ENCODE measurements around the gene VGLL4.

Gene VGLL4

GRCh38 chr3:11555881-11556633 lies 87.7 kb downstream of the VGLL4 start:
- no peak for TF ChIP-seq REST (IDR thresholded peaks at IDR 0.05; ENCODE audit: low read depth)
- TF ChIP-seq TEAD4 (IDR thresholded peaks at IDR 0.05): no peak
- TF ChIP-seq ZBTB7A (IDR thresholded peaks at IDR 0.05; ENCODE audit: low read depth): no peak
- TF ChIP-seq CREB1 (IDR thresholded peaks at IDR 0.05; ENCODE audit: low read depth): no peak
- no peak for TF ChIP-seq MAX (IDR thresholded peaks at IDR 0.05)
- no peak for TF ChIP-seq TCF12 (IDR thresholded peaks at IDR 0.05; ENCODE audit: low read depth)
- TF ChIP-seq EP300 (IDR thresholded peaks at IDR 0.05; ENCODE audit: borderline replicate concordance): no peak
- no peak for TF ChIP-seq YY1 (IDR thresholded peaks at IDR 0.05; ENCODE audit: low read depth)
- no peak for TF ChIP-seq FOXM1 (IDR thresholded peaks at IDR 0.05; ENCODE audit: borderline replicate concordance, low read depth)
- no peak for TF ChIP-seq USF1 (IDR thresholded peaks at IDR 0.05)
- TF ChIP-seq CEBPB (IDR thresholded peaks at IDR 0.05): no peak
- TF ChIP-seq TAF1 (IDR thresholded peaks at IDR 0.05; ENCODE audit: low read depth): no peak

- no peak for TF ChIP-seq CEBPB (IDR thresholded peaks at IDR 0.05)
- no peak for TF ChIP-seq YY1 (IDR thresholded peaks at IDR 0.05; ENCODE audit: low read depth)
- no peak for TF ChIP-seq RAD21 (IDR thresholded peaks at IDR 0.05; ENCODE audit: low read depth)
- no peak for TF ChIP-seq REST (IDR thresholded peaks at IDR 0.05; ENCODE audit: low read depth)
- TF ChIP-seq TAF1 (IDR thresholded peaks at IDR 0.05; ENCODE audit: low read depth): no peak
- no peak for TF ChIP-seq EP300 (IDR thresholded peaks at IDR 0.05; ENCODE audit: borderline replicate concordance)
- no peak for TF ChIP-seq TEAD4 (IDR thresholded peaks at IDR 0.05)
- TF ChIP-seq FOXM1 (IDR thresholded peaks at IDR 0.05; ENCODE audit: borderline replicate concordance, low read depth): no peak
Measured at GRCh38 chr3:11555211-11555782, 88.4 kb downstream of the VGLL4 start.

- TF ChIP-seq EP300 (IDR thresholded peaks at IDR 0.05; ENCODE audit: borderline replicate concordance) (no peak), RAD21 (IDR thresholded peaks at IDR 0.05; ENCODE audit: low read depth) (no peak), ZBTB7A (IDR thresholded peaks at IDR 0.05; ENCODE audit: low read depth) (no peak), NFIC (IDR thresholded peaks at IDR 0.05) (no peak), MAX (IDR thresholded peaks at IDR 0.05) (no peak), TCF12 (IDR thresholded peaks at IDR 0.05; ENCODE audit: low read depth) (no peak), USF1 (IDR thresholded peaks at IDR 0.05) (no peak), EGR1 (IDR thresholded peaks at IDR 0.05) (no peak), TEAD4 (IDR thresholded peaks at IDR 0.05) (no peak), CEBPB (IDR thresholded peaks at IDR 0.05) (no peak), CREB1 (IDR thresholded peaks at IDR 0.05; ENCODE audit: low read depth) (no peak), FOXM1 (IDR thresholded peaks at IDR 0.05; ENCODE audit: borderline replicate concordance, low read depth) (no peak), YY1 (IDR thresholded peaks at IDR 0.05; ENCODE audit: low read depth) (no peak), REST (IDR thresholded peaks at IDR 0.05; ENCODE audit: low read depth) (no peak), TAF1 (IDR thresholded peaks at IDR 0.05; ENCODE audit: low read depth) (no peak)
Measured at GRCh38 chr3:11554666-11555065, 89.0 kb downstream of the VGLL4 start.

GRCh38 chr3:11554236-11554610 lies 89.5 kb downstream of the VGLL4 start:
- TF ChIP-seq REST (IDR thresholded peaks at IDR 0.05; ENCODE audit: low read depth) (no peak), RAD21 (IDR thresholded peaks at IDR 0.05; ENCODE audit: low read depth) (no peak), EP300 (IDR thresholded peaks at IDR 0.05; ENCODE audit: borderline replicate concordance) (no peak), MAX (IDR thresholded peaks at IDR 0.05) (no peak), TAF1 (IDR thresholded peaks at IDR 0.05; ENCODE audit: low read depth) (no peak)

Measured in Ishikawa (cell line).